OCI-LY1 (cell line): ENCODE results near the gene CATSPER3.

Experiments used
- EZH2 ChIP-seq: fragments of 200-600 bp; sonication (generic), shearing (Covaris generic); IDR thresholded peaks from 2 replicates; pipeline ENCODE4 v1.8.0; 2017; ENCODE audit warnings: borderline replicate concordance, mixed run types, mild to moderate bottlenecking, antibody characterized with exemption, low read length, moderate library complexity, mixed read lengths
- TF ChIP-seq, protein P1 (sequence below): fragments of 200-600 bp; sonication (generic), shearing (Covaris generic); IDR thresholded peaks from 2 replicates; pipeline ENCODE4 v1.5.1; 2017; ENCODE audit warnings: mild to moderate bottlenecking, antibody characterized with exemption, low read length, moderate library complexity, mixed read lengths

DNA sequence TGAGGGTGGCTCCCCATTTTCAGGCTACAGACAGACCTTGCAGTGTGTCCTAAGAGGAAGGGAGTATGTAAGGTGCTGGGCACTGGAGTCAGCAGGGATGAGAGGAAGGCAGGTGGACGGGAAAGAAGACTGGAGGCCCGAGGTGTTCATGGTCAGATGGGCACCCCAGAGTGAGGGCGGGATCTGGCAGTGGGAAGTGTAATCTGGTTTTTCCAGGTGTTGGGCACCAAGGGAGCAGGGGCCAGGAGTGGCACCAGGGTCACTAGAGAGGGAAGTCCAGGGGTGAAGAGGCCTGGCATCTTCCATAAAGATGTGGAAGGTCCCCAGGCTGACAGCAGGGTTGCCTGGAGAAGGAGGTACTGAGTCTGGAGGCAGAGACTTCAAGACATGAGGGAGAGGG lies 36.7 kb downstream of the CATSPER3 start:
- TF ChIP-seq, protein P1, sequence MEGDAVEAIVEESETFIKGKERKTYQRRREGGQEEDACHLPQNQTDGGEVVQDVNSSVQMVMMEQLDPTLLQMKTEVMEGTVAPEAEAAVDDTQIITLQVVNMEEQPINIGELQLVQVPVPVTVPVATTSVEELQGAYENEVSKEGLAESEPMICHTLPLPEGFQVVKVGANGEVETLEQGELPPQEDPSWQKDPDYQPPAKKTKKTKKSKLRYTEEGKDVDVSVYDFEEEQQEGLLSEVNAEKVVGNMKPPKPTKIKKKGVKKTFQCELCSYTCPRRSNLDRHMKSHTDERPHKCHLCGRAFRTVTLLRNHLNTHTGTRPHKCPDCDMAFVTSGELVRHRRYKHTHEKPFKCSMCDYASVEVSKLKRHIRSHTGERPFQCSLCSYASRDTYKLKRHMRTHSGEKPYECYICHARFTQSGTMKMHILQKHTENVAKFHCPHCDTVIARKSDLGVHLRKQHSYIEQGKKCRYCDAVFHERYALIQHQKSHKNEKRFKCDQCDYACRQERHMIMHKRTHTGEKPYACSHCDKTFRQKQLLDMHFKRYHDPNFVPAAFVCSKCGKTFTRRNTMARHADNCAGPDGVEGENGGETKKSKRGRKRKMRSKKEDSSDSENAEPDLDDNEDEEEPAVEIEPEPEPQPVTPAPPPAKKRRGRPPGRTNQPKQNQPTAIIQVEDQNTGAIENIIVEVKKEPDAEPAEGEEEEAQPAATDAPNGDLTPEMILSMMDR: no peak
- no peak for TF ChIP-seq EZH2
